AG20443 (cell line): ENCODE measurements around the gene RHO.
"Not testable (repeated sequence)": the region's sequence is repeated elsewhere in the genome, so short reads cannot be mapped to it uniquely, and the experiment has no call there.

Source experiments
- DNase-seq: peaks from one replicate; pipeline ENCODE4 v3.0.0; 2012; ENCODE audit warnings: low spot score, mixed read lengths

The RHO gene

GRCh38 chr3:129499604-129500333 is 28.7 kb upstream of the RHO start:
- DNase-seq, result not testable (repeated sequence)

- no peak for DNase-seq
Observed at GRCh38 chr3:129500334-129500658, 28.1 kb upstream of the RHO start.

GRCh38 chr3:129501630-129502029 is 26.8 kb upstream of the RHO start:
- DNase-seq, result no peak

- DNase-seq, result no peak
Observed at GRCh38 chr3:129502641-129503408, 25.6 kb upstream of the RHO start.

- DNase-seq, result no peak
Observed at GRCh38 chr3:129503471-129504291, 24.8 kb upstream of the RHO start.

GRCh38 chr3:129504471-129505100 is 23.9 kb upstream of the RHO start:
- DNase-seq, result no peak

- DNase-seq, result no peak
Observed at GRCh38 chr3:129505341-129505740, 23.1 kb upstream of the RHO start.

- no peak for DNase-seq
Observed at GRCh38 chr3:129506231-129506742, 22.2 kb upstream of the RHO start.

- DNase-seq, result no peak
Observed at GRCh38 chr3:129507181-129507831, 21.1 kb upstream of the RHO start.

- no peak for DNase-seq
Observed at GRCh38 chr3:129512595-129512994, 15.8 kb upstream of the RHO start.

GRCh38 chr3:129513705-129514104 is 14.7 kb upstream of the RHO start:
- no peak for DNase-seq

- DNase-seq, result no peak
Observed at GRCh38 chr3:129514110-129514509, 14.3 kb upstream of the RHO start.

GRCh38 chr3:129514563-129514962 is 13.9 kb upstream of the RHO start:
- no peak for DNase-seq

- not testable (repeated sequence) for DNase-seq
Observed at GRCh38 chr3:129515108-129515820, 13.2 kb upstream of the RHO start.

- DNase-seq, result not testable (repeated sequence)
Observed at GRCh38 chr3:129515821-129516432, 12.5 kb upstream of the RHO start.

GRCh38 chr3:129517516-129517915 is 10.9 kb upstream of the RHO start:
- no peak for DNase-seq

GRCh38 chr3:129518038-129518561 is 10.3 kb upstream of the RHO start:
- DNase-seq, result no peak

GRCh38 chr3:129518581-129518980 is 9.9 kb upstream of the RHO start:
- no peak for DNase-seq

GRCh38 chr3:129519449-129519848 is 9.0 kb upstream of the RHO start:
- no peak for DNase-seq
